ENCODE data around the gene MTFR1L.
A peak's percentile ranks its signal among the peaks of the same experiment; 100 is the strongest.

MTFR1L gene

DNA sequence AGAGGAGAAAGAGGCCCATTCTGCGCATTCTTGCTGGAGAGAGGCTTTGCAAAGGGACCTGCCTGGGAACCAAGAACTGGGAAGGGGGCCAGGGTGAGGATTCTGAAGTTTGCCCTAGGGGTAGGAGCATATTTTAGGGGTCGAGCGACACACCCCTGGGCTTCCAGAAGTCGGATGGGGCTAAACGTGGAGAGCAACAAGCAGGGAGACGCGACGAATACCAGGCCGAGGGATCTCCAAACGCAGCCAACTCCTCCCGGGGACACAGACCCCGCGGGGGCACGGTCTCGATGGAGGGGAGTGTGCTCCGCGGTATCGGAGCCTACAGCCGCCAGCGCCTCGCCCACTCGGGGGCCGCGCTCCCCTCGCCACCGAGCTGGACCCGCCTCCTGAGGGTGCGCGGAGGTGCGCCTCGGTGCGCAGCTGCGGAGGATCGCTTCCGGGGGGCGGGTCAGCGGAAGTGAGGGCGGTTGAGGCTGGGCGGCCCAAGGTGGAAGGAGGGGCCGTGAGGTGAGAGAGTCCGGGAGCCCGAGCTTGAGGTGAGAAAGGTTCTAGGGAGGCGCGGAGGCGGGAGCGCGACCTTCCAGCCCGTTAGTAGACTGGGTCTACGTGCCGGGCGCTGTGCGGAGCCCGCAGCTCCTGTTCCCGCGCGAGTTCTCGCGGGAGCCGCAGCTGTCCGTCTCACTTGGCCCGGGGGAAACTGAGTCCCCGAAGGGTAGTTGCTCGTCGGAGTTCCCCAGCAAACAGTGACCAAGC is at the start of gene MTFR1L:
Gene MTFR1L, plus strand, starts transcription at position 464 of the 756 bp plus-strand sequence. CDS start 3,151 bp downstream, outside the sequence.
- DNase-seq, result peak; percentile 87

DNA sequence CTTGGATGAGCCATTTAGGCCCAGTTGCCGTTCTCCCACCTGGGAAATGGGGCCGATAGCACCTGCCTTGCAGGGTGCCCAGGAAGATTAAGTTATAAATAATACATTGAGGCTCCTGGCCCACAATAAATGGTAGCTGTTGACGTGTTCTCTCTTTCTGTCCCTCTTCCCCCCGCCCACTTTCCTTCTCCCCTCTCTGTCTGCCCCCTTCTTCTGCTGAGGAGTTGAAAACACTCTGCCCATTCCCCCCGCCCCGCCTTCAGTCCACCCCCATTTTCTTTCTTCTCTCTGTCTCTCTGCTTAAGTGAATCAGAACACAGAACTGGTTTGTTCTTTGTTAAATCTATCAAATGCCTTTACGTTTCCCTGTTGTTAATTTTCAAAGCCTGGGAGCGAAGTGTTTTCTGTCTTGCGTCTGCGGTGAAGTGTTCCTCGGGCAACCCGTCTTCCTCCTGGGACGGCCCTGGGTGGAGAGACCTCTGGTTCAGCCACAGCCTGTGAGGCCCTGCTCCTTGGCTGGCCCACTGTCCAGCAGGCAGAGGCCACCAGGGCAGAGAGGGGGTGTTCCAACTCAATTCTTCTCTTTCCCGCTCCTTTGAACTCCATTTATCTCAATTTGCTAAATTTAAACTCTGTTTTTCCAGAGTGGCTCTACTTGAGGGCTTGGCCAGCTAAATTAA is 49.1 kb upstream of the MTFR1L start:
- no peak for DNase-seq

DNA sequence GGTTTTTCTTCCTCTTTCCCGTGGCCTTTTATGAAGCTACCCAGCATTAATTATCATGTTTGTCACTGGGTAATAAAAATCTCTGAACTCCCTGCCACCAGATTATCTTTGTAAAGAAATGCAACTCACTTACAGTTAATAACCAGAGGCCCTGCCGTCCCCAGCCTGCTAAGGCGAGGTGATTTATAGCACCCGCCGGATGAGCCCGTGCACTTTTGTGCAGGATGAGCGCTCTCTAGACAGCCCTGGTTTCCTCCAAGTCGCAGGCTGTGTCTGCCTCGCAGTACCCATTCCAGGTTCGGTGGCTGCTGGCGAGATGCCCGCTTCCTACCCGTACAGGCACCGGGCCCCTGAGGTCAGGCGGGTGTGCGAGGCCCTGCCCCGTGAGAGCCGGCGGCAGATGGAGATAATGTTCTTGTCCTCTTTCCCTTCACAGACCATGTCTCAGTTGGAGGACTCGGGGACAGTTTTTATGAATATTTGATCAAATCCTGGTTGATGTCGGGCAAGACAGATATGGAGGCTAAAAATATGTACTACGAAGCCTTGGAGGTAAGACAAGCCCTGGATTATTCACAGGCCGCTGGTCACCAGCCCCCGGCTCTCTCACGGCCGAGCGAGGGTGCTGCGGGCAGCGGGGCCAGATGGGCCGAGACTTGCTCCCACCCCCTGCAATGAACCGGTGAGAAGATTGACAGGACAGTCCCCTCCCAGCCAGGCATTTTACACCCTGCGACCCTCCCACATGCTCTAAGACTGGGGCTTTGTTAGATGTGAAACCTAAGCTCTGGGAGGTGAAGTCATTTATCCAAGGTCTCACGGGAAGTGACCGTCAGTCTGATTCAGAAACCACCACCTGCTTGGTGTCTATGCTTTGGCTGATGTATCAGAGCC is 48.3 kb upstream of the MTFR1L start:
- peak; percentile 83 for DNase-seq

DNA sequence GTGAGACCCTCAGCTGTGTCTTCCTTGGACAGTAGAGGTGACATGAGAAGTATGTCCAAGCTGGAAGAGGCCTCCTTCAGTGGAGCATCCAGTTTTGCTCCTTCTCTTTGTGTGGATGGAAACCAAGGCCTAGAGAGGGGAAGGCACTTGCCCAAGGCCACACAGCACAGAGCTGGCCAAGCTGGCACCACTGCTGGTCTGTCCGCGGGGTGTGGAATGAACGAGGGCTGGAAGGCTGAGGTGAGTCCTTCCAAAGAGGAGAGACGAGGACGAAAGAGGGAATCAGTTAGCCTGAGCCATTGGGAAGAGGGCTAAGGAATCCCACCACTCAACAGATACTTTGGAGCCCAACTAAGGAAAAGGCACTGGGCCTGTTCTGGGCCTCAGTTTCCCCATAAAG is 47.6 kb upstream of the MTFR1L start:
- no peak for DNase-seq

DNA sequence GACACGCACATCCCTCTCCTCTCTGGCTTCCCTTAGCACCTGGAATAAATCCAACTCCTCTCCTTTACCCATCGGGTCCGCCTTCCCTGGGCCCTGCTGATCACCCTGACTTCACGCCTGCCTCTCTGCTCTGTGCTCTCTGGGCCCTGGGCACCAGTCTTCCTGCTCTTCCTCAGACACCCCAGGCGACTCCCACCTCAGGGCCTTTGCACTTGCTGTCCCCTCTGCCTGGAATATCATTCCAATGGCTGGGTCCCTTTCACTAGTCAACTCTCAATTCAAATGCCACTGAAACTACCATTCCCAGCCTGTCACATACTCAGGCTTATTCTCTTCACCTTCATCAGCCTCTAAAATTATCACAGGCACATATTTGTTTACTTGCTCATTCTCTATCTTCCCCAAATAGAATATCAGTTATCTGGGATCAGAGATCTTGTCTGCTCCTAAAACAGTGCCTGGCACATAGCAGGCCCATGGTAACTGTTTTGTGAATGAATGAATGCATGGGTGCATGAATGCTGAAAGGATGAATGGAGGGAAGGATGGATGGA is 47.0 kb upstream of the MTFR1L start:
- DNase-seq, result peak; percentile 8

DNA sequence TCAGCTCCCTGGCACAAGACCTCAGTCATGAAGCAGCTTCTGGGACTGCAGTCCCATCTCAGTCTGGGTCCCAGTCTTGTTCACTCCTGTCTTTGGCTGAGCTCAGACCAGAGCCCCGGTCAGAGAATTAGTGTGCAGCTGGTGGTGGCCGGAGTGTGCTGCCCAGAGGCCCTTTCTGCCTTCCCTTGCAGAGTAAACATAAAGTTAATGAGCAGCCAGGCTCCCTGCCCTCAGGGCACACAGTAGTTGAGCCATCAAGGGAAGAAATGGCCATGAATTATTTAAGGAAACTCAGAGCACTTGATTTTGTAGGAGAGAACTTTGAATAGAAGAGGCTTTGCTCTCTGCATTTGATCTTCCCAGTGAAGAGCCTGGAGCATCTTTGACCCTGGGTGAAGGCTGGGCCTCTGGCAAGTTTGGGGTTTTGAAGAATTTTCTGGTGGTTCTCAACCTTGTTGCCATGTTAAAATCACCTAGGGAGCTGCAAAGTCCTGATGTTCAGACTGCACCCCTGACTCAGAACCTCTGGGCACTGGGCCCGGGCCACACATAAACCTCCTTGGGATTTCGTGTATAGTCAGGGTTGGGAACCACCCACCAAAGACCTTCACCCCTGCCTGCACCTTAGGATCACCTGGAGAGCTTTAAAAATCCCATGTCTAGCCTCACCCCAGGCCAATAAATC is 46.2 kb upstream of the MTFR1L start:
- peak; percentile 85 for DNase-seq

DNA sequence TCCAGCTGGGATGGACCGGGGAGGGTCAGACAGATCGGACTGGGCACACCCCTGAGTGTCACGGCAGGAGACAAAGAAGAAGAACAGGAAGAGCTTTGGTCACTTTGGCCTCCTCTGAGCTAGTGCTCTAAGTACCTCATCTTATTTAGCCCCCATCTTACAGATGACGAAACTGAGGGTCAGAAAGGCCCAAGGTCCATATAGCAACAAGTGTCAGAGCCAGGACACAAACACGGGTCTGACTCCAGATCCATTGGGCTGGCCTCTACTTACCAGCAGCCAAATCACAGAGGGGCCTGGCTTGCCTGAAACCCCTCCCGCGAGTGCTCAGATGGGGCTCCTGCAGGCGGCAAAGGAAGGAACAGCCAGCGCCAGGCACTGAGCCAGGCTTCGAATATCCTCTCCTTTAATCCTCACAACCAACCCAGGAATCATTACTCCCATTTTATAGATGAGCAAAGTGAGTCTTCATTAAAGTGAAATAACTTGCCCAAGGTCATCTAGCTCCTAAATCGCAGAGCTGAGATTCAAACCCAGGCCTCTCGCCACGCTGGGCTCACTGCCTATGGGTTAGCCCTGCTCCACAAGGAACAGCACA is 45.4 kb upstream of the MTFR1L start:
- DNase-seq, result peak; percentile 56

DNA sequence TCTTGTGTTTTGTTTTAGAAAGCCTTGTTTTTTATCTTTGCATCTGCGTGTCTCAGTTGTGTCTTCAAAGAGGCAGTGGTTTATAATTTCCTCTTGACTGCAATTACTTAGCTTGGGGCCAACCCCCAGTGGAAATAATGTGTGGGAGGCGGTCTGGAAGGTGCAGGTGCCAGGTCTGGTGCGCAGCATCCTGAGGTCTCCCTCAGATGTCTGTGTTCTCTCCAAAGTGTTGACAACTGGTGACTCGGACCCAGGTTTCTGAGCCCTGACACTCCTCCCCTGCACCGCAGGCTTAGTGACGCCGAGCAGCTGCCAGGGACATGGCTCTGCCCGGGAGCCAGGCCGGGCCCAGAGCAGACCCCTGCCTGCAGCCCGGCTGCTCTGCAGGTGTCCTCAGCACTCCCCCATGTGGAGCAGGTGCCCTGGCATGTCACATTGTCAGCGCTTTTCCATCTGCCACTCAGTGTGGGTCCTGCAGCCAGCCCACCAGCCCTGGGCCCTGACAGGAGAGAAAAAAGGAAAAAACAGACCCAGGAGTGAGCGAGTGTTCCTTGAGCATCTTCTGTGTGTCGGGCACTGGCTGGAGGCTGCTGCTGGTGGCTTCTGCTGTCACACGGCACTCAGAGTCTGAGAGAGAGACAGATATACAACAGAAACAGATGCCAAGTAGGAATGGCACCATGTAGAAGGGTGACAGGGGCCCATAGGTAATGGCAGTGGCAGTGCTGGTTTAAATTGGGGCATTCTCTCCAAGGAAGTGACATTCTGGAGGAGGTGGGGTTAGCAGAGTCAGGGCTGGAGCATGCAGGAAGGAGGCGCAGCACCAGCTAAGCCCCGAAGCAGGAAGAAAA is 44.6 kb upstream of the MTFR1L start:
- peak; percentile 85 for DNase-seq

DNA sequence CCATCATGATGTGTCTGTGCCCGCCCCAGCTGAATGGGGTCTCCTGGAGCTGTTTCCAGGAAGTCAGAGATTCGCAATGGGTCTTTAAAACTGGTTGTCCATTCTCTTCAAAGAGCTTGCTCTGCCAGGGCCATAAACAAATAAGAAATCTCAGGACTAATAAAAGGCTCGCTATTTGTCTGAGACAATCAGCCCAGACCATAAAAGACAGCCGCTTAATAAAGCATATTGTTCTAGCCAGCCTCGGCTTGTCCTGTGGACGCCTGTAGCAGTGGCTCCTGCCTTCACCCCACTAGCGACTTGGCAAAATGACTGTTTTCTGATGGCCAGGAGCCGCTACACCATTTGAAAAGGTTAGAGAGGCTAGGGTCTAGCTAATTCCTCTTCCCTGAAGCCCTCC is 40.4 kb upstream of the MTFR1L start:
- no peak for DNase-seq

DNA sequence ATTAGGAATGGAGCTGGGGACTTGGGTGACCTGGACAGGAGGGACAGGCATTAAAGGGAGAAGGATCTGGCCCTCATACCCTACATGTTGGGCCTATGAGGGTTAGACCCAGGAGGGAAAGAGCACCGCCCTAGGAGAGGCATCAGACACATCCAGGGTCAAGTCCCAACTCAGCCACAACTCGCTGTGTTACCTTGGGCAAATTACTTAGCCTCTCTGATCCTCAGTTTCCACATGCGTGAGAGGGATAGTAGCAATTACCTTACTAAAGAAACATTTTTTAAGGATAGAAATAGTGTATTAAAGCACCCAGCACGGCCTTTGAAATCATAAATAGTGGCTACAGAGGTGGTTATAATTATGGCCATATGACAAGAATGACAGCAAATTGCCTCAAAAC is 39.9 kb upstream of the MTFR1L start:
- DNase-seq, result no peak

DNA sequence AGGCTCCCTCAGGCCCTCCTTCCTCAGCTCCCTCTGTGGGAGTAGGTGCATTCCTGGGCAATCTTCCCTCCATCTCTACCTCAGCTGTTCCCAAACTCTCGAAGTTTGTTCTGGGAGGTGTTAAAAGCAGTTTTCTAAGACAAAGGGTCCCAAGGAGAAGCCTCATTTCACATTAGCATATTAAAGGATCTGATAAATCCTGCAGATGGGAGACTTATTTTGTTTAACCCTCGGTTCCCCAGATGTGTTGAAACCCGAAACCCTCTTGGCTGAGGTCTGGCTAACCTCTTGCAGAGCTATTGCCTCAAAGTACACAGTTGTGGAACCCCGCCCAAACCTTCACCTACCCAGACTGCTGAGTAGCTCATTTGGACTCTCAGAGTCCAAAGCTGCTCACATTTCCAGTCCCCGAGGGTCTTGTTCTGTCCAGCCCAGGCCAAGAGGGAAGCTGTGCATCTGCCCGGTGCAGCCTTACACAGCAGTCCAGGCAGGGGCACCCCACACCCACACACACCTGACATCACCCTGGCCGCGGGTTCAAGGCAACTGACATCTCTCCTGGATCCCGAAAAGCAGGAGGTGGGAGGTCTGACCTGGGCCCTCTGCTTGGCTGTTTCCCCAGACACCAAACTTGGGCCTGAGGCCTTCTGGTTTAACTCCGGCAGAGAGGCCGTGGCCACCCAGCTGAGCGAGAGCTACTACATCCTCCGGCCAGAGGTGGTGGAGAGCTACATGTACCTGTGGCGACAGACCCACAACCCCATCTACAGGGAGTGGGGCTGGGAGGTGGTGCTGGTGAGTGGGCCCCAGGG is 39.2 kb upstream of the MTFR1L start:
- DNase-seq, result peak; percentile 76

DNA sequence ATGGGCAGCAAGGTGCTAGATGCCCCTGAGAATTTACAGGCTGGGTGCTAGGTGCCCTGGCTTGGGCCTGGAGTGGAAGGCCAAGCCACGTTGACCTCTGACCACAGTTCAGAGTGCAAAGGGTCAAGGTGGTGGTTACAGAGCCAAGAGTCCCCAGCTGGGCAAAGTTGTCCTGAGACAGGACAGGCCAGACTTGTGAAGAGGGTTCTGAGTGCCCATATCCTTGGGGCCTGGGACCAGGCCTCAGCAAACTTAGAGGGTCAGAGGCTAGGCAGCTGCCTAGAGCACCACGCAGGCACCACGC is 38.7 kb upstream of the MTFR1L start:
- DNase-seq, result no peak

DNA sequence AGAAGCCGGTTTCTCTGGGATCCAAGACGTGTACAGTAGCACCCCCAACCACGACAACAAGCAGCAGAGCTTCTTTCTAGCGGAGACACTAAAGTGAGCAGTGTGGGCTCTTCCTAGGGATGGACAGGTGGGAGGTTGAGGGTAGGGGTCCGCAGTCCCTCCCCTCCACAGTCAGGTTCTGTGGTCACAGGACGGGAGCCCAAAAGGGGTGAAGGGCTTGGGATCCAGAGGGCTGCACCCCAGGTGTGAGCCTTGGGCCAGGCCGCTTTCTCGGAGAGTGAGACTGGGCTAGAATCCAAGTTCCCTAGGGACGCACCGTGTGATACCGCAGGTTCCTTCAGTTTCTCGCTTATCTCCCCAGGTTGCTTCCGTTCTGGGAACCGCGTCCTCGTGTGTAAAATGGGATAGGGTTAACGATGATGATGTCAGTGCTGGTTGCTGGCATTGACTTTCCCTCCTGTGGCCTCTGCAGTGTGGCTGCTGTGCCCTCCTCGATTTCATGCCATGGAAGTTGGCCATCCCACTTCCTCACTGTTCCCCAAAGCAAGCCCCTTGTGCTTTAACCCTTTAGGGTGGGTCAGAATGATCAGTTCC is 37.0 kb upstream of the MTFR1L start:
- peak; percentile 73 for DNase-seq

DNA sequence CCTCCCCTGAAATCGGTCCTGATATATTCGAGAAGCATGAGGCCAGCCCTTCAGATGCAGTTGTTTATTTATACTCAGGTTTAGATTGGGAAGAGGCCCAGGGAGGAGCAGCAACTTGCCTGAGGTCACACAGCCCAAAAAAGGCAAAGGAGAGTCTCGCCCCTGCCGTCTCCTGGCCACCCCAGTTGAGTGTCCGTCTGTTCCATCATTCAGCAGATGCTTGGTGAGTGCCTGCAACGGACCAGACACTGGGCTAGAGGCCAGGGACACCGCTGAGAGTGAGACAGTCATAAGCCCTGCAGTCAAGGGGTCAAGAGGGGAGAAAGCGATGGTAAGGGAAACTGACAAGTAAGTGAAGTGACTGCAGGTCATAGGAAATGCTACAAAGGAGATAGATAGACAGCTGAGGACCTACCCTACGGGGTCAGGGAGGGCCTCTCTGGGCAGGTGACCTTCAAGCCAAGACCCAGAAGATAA is 35.1 kb upstream of the MTFR1L start:
- peak; percentile 22 for DNase-seq

DNA sequence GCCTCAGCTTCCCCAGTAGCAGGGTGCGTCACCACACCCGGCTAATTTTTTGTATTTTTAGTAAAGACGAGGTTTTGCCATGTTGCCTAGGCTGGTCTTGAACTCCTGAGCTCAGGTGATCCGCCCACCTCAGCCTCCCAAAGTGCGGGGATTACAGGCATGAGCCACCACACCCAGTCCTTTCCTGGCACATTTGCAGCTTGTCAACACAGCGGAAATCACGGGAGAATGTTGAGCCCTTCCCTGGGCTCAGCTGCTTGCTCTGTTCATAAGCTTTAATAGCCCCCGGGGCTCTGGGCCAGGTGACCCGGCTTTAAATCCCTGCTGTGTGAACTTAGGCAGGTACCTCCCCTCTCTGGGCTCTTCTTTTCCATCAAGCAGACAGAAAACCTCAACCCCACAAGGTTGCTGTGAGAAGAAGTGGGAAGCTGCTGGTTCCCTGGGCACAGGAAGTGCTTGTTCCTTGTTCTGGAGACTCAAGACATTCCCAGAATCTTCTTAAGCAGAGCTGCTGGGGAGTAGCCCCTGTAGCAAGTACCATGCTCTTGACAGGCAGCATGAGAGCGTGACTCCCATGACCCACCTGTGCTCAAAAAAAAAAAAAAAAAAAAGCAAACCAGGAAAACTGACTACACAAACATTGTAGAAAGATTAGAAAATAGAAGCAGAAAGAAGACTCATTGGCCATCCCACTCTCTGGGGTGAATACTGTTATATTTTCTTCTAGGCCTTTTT is 34.3 kb upstream of the MTFR1L start:
- peak; percentile 87 for DNase-seq

DNA sequence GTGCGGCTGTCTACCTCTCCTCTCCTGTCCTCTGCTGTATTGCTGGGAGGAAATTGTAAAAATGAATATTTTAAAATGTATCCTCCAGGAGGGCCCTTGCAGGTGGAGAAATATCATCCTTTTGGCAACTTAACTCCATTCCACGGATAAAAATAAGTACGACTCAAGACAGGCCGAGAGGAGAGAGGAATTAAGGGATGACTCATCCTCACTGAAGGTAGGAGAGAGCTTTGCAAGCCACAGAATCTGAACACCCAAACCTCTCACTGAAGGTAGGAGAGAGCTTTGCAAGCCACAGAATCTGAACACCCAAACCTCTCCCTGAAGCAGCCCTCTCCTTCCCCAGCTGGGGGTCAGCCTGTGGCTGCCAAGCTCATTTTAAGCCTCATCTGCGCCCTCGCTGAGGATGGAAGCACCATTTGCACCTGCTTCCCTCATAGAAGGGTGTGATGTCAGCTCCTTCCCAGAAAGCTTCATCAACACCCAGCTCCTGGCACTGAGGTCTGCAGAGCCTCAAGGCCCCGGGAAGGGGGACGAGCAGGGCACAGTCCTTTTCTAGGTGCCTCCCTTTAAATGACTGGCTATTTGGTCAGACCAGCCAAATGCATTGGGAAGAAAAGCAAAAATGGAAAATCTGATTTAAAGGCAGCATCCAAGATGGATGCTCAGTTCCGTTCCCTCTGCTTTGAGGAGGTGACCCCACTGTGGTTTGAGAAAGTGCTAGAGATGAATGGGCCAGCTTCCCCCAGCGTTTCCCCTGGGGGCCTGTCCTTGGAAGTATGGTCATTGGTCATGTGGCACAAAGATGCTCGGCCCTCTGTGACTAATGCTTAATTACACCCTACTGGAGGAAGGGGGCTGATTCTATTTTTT is 32.6 kb upstream of the MTFR1L start:
- DNase-seq, result peak; percentile 62

DNA sequence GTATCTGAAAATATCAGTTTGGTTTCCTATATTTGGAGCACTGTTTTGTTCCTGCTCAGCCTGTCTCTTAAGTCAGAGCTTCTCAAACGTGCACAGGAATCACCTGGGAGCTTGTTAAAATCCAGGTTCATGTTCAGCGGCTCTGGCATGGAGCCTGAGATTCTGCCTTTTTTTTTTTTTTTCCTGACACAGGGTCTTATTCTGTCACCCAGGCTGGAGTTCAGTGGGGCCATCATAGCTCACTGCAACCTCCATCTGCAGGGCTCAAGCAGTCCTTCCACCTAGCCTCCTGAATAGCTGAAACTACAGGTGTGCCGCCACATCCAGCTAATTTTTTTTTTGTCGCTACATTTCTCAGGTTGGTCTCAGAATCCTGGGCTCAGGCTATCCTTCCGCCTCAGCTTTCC is 32.0 kb upstream of the MTFR1L start:
- no peak for DNase-seq

DNA sequence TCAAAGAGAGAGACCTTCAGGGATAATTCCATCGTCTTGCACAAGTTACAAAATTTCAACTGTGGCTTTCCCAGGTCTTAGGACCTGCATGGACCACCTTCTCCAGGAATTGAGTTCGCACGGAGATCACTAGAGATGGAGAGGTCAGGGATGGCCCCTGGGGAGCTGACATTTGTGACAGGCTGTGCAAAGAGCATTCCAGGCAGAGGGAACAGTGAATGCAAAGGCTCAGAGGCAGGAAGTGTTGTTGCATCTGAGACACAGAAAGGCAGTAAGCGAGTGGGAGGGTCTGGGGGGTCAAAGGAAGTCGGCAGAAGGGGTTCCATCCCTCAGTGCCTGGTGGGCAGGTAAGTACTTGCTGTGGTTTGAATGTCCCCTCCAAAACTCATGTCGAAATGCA is 29.3 kb upstream of the MTFR1L start:
- DNase-seq, result no peak

Measured in NCI-H69 (cell line).